ENCODE results near the gene YJEFN3.

Gene YJEFN3

GRCh38 chr19:19524053-19524452 lies 4.7 kb upstream of the YJEFN3 start:
- DNase-seq, result no peak

- DNase-seq, result no peak
These were observed 2.9 kb upstream of the YJEFN3 start for GRCh38 chr19:19525611-19526380.

DNA sequence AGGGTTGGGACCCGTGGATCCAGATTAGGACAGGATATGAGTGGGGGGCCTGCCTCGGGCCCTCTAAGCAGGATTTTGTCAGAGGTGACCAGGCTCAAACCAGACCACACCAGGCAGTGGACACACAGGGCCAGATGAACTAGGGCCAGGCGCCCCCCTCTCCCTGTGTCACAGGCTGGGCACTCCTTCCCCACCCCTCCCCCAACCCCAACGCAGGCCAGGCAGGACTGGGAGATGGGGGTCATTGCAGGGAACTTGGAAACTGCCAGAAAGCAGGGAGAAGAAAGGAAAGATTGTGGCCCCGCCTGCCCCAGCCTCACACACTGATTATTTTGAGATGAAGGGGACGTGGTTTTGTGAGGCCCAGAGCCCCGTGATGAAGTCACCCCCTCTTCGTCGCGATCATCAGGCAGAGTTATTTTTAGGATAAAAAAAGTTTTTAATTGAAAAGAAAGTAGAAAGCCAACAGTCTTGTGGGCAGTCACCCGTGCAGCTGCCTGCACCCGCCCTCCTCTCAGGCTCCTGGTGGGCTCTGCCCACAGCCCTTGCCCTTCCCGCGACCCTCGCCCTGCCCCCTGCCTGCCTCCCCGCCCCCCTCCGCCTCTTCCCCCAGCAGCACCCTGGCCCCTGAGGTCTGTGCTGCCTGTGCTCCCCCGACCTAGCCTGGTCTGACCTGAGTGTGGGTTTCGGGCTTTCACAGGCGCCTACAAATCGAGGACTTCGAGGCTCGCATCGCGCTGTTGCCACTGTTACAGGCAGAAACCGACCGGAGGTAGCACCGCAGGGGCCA lies 1.9 kb upstream of the YJEFN3 start:
- no peak for DNase-seq

DNA sequence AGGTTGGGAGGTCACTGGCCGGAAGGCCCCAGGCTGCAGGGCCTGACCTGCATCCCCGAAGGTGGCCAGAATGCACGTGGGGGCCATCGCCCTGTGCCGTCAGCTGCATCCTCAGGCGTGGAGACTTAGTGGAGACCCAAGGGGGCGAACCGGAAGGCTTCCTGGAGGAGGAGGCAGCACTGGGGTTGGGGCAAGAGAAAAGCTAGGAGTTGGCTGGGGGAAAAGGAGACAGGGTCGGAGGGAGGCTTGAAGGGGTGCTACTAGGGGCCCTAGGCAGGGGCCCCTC lies 1.4 kb upstream of the YJEFN3 start:
- no peak for DNase-seq

GRCh38 chr19:19527674-19528625 lies 761 bp upstream of the YJEFN3 start:
- no peak for DNase-seq

- no peak for DNase-seq
These were observed 1.2 kb downstream of the YJEFN3 start for GRCh38 chr19:19529783-19530422.

GRCh38 chr19:19530423-19530804 lies 1.7 kb downstream of the YJEFN3 start:
- no peak for DNase-seq

GRCh38 chr19:19530889-19531288 lies 2.2 kb downstream of the YJEFN3 start:
- DNase-seq, result no peak

GRCh38 chr19:19531951-19532805 lies 3.5 kb downstream of the YJEFN3 start:
- peak; percentile 82 for DNase-seq

DNA sequence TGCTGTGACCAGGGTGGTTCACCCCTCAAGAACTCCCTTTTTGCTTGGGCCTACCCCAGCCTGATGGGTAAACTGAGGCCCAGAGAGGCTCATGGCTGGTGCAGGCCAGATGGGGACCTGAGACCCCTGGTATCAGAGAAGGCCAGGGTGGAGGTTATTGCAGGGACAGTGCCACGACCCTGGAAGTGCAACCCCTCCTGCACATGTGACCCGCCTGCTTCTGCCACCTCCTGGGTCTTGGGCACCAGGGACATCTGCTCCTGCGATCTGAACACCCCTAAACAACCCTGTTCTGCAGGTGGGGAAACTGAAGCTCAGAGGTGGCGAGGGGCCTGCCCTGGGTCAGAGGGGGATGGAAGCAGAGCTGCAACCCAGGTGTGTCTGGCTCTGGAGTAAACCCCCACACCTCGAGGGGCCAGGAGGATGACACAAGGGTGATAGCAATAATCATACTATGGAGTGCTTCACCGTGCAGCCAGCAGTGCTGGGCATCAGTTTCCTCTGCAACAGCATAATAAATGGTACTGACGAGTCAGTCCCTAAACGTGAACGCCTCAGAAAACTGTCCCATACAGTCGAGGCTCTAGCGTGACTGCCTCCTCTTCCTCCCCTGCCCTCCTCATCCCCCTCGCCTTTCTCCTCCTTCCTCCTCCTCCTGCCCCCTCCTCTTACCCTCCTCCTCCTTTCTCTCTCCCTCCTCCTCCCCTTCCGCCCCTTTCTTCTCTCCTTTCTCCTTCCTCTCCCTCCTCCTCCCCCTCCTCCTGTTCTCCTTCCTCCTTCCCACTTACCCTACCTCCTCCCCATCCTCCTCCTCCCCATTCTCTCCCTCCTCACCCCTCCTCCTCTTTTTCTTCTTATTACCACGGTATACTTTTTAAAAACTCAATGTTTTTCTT lies 4.3 kb downstream of the YJEFN3 start:
- no peak for DNase-seq

GRCh38 chr19:19533841-19534240 lies 5.1 kb downstream of the YJEFN3 start:
- DNase-seq, result no peak

DNA sequence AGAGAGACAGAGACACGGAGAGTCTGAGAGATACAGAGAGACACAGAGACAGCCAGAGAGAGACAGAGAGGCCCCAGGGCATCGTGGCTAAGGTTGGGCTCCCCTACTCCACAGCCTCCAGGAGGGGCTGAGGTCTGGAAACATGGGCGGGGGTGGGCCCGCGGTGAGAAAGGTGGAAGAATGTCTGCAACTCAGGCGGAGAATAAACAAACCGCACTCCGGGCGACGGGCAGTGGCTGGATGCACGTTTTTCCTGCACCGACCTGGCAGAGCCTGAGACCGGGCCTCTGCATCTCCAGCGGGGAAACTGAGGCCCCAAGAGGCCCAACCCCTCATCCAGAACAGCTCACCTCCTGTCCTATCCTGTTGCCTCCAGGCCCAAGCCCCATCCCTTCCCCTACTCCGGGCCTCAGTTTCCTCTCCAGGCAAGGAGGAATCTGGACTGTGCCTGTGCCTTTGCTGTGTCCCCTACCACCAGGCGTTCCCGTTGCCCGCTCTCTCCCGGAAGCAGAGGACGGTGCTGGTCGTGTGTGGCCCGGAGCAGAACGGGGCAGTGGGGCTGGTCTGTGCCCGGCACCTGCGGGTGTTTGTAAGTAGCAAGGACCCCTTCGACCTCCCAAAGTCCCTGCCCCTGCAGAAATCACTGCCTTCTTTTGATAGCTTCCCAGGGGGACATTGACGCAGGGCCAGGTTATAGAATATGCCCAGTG lies 6.0 kb downstream of the YJEFN3 start:
- no peak for DNase-seq

DNA sequence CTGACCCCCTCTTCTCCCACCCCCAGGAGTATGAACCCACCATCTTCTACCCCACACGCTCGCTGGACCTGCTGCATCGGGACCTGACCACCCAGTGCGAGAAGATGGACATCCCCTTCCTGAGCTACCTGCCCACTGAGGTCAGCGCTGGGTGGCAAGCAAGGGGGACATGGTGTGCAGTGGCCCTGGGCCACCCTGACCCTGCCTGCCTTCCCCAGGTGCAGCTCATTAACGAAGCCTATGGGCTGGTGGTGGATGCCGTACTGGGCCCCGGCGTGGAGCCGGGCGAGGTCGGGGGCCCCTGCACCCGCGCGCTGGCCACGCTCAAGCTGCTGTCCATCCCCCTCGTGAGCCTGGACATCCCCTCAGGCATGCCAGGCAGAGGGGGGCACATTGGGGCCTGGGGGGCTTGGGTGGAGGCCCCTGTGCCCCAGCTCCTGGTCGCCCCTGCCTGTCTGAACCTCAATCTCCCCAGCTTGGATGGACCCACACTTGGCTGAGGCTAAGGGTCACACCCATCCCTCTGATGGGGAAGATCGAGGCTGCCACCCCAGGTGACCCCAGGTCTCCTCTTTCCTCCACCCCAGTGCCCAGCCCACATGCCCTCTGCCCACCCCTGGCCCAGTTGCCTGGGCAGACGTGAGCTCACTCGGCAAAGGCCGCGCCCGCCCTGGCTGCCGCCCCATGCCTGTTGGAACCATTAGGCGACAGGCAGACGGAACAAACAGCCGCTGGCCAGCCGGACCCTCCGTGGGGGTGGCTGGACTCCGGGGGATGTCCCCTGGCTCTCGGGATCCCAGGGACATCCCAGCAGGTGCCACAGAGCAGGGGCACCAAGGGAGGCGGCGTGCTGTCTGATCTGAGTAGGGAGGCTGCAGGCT lies 6.8 kb downstream of the YJEFN3 start:
- no peak for DNase-seq

DNA sequence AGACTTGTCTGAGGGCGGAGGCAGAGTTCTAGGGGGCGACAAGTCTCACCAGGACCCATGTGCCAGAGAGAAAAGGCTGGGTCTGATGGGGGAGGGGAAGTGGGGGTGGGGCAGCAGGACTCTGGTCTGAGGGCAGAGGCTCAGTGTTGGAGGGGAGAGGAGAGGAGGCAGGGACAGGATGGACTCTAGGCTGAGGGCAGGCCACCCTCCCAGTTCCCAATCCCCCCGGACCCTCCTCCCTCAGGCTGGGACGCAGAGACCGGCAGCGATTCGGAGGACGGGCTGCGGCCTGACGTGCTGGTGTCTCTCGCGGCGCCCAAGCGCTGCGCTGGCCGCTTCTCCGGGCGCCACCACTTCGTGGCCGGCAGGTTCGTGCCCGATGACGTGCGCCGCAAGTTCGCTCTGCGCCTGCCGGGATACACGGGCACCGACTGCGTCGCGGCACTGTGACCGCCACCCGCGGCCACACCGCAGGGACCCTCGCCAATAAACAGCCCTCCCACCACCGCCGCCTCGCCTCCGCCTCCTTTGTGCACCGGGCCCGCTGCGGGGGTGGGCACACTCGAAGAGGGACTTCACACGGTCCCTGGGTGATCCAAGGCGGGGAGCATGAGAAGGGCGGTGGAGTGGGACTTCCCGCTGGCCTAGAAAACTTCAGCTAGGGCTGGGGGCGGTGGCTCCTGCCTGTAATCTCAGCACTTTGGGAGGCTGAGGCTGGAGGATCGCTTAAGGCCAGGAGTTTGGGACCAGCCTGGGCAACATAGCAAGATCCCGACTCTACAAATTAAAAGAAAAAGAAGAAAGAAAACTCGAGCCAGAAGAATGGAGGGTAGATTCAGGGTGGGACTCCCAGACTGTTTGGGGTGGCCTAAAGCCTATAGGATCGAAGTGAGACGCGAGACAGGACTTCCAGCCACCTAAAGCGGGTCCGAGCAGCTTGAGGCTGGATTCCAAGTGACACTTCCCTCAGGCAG lies 8.7 kb downstream of the YJEFN3 start:
- no peak for DNase-seq

GRCh38 chr19:19538061-19538784 lies 9.5 kb downstream of the YJEFN3 start, which contains the start of gene CILP2:
Gene CILP2, plus strand, starts transcription at chr19:19538265. Its CDS starts 85 bp downstream, at chr19:19538350.
- peak; percentile 38 for DNase-seq

DNA sequence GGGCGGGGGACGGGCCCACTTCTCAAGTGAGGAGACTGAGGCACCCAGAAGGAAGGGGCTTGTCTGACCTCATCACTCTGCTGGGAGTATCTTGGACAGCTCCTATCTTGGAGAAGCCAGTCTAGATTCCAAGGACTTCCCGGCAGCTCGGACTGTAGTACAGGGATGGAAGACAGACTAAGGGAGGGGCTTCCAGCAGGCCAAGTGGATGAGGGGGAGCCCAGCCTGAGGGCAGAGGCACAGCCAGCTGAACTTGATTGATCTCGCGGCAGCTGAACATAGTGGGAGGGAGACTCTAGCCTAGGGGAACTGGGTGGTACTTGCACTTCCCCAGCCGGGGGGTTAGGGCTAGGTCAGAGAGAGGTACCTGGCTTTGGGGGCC lies 10.1 kb downstream of the YJEFN3 start:
- no peak for DNase-seq

- DNase-seq, result no peak
These were observed 11.0 kb downstream of the YJEFN3 start for GRCh38 chr19:19539698-19540063.
